SK-MEL-5 (cell line): ENCODE measurements around the gene POLR2F. TPM values are rescaled to one million over a fixed set of nuclear protein-coding genes. Genes with fewer than 3 reads are reported as not detected.

Experiments used
- DNase-seq: peaks from one replicate; pipeline ENCODE4 v3.0.0-alpha.2; 2016; ENCODE audit warnings: low read depth, low spot score
- in situ Hi-C: cut with HindIII; loops from 2 replicates; pipeline ENCODE4 v1.10.0; 2016; ENCODE audit warnings: low sequenced_read_pairs, high pct_unique_total_duplicates, low pct_unique_long_range_greater_than_20kb
- polyA plus RNA-seq, 2 experiments: library from polyadenylated mRNA; depleted of rRNA; stranded (reverse); fragments of >200 nt; gene quantifications; 2 replicates each; pipeline ENCODE4 v1.2.3, GENCODE V29; 2015
- total RNA-seq: library from RNA; depleted of rRNA; stranded (reverse); fragments of >200 nt; shearing (Covaris generic); gene quantifications from 2 replicates; pipeline ENCODE4 v1.2.3, GENCODE V29; 2014; rRNA removed

POLR2F gene
- total RNA-seq, result 260 and 264 TPM in 2 replicates
- 229 and 382 TPM in 2 replicates for polyA plus RNA-seq (2015; cell fraction: cytosol; rRNA removed)
- 43.2 and 78.3 TPM in 2 replicates for polyA plus RNA-seq (2015; cell fraction: nucleus; rRNA removed)

- peak; percentile 98 for DNase-seq
- in situ Hi-C loops, result no loop called here
These were observed at the start of gene POLR2F, which contains the start of gene C22orf23 for GRCh38 chr22:37953437-37954179. Gene POLR2F, plus strand, starts transcription at chr22:37953699. Its CDS starts 89 bp downstream, at chr22:37953788. Gene C22orf23, minus strand, starts transcription at chr22:37953601. Its CDS starts 452 bp downstream, at chr22:37953149.

- in situ Hi-C loops, result no loop called here
- peak; percentile 61 for DNase-seq
These were observed 48.6 kb upstream of the POLR2F start for GRCh38 chr22:37904572-37905533.

- peak; percentile 79 for DNase-seq
- in situ Hi-C loops, result no loop called here
These were observed 47.8 kb upstream of the POLR2F start, which contains the start of gene MICALL1 for GRCh38 chr22:37905534-37906363. Gene MICALL1, plus strand, starts transcription at chr22:37906297. Its CDS starts 126 bp downstream, at chr22:37906423.

DNA sequence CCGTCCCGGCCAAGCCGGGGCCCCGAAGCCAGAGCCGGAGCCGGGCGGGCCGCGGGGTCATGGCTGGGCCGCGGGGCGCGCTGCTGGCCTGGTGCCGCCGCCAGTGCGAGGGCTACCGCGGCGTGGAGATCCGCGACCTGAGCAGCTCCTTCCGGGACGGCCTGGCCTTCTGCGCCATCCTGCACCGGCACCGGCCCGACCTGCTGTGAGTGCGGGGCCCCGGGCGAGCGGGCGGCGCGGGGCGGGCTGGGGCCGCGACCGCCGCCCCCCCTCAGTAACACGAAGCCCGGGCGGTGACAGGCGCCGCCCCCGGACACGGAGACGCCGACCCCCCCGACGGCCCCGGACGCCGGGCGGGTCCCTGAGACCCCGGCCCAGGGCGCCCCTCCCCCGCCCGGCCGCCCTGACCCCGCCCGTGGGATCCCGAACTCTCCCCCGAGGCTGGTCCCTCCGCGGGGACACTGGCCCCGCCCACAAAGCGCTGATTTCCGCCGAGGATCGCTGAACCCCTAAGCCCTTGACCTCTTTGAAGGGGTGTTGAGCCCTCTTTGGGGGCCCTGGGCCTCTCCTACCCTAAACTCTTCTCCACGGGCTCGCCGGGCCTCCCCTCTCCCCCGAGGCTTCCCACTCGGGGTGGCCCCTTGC lies 47.0 kb upstream of the POLR2F start:
- no peak for DNase-seq
- in situ Hi-C loops, result no loop called here

DNA sequence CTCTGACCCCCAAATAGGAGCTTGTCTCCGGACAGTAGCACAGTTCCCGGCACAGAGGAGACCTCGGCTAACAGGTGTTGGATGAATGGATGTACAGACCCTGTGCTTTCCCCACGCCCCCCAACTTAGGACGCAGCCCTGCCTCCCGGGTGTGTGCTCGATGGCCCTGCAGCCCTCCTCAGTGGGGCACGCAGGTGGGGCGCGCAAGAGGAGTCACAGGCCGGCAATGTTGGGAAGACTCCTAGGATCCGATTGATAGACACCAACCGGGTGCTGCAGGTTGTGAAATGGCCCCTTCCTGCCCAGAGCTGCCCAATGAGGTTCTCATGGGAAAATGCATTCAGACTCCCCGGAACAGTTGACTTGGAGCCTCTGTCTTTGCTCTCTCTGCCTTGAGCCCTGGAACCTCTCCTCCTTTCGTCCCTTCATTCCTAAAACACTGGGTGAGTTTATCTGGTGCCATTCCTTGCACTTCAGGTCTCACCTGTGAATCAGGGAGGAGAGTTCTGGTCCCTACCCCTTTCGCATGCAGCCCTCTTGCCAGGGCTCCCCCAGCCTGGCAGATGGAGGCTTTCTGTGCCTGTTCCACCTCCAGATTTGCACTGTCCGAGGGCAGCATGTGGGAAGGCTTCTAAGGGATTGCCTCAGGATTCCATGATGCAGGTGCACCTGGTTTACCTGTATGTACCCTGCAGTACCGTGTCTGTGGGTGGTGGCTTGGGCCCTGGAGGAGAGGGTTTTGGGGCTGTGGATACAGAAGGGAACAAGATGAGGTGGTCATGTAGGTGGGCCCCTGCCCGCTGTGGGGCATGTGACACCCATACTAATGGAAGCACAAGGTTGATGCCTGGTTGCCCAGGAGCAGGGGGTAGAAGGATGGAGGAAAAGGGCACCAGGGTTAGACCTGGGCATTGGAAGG lies 46.2 kb upstream of the POLR2F start:
- DNase-seq, result no peak
- in situ Hi-C loops, result no loop called here

DNA sequence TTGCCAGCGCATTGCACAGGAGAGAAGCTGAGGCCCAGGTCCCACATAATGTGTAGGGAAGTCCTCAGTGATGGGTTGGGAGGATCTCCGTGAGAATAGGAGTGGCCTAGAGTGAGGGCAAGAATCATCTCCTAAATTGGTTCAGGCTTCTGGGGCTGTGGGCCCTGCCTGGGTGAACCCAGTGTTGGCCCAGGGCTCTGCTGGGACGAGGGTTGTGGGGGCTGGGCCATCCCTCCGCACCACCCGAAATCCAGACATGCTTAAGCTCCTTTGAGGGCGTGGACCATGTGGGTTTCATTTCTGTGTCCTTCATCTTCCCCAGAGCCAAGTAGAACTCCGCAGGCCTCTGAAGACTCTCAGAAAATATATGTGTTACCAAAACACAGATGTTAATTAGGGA lies 43.7 kb upstream of the POLR2F start:
- DNase-seq, result no peak
- in situ Hi-C loops, result no loop called here

- in situ Hi-C loops, result no loop called here
- peak; percentile 40 for DNase-seq
These were observed 42.4 kb upstream of the POLR2F start for GRCh38 chr22:37910890-37911672.

DNA sequence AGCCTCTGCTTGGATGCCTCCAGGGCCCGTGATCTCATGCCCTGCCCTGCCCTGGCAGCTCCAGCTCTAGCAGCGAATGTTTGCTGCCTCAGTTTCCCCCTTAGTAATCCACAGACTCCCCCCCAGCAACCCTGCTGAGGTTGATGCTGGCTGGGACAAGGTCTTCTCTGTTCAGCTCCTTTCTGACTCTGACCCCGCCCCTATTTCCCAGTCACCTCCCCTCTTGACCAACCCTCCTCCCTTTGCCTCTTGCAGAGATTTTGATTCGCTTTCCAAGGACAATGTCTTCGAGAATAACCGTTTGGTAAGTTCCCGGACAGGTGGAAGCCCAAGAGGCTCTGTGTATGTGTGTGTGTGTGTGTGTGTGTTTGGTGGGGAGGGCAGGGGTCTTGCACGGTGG lies 41.8 kb upstream of the POLR2F start:
- DNase-seq, result peak; percentile 61
- in situ Hi-C loops, result no loop called here

DNA sequence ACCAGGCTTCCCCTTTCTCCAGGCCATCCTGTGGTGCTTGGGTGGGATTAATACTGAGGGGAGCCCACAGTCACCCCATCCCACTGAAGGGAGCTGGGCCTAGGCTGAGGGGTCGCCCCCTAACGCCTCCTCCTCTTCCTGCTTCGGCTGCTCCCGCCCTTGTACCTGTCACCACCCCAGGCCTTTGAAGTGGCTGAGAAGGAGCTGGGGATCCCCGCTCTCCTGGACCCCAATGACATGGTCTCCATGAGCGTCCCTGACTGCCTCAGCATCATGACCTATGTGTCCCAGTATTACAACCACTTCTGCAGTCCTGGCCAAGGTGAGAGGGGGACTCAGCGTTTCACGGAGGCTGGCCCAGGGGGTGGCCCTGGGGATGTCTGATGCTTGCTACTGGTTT lies 41.3 kb upstream of the POLR2F start:
- in situ Hi-C loops, result no loop called here
- DNase-seq, result no peak

- DNase-seq, result no peak
- in situ Hi-C loops, result no loop called here
These were observed 40.2 kb upstream of the POLR2F start for GRCh38 chr22:37913233-37913721.

DNA sequence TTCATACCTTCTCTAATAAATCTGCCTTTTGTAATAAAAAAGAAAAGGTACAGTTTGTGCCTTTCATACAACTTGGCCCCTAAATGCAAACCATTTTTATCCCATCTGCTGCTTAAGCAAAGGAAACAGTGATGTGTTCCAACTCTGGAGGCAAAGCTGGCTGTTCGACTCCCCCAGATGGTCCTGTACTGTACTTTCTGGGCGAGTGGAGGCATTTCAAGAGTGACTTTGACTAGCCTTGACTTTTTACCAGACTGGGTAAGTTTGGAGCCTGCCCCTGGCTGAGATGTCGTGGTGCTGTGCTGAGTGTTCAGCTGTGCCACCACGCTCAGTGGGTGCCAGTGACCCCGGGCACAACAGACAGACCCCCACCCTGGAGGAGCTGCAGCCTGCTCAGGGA lies 37.2 kb upstream of the POLR2F start:
- in situ Hi-C loops, result no loop called here
- DNase-seq, result no peak

- in situ Hi-C loops, result no loop called here
- DNase-seq, result no peak
These were observed 35.5 kb upstream of the POLR2F start for GRCh38 chr22:37917874-37918548.

GRCh38 chr22:37918580-37919270 lies 34.8 kb upstream of the POLR2F start:
- in situ Hi-C loops, result no loop called here

GRCh38 chr22:37920126-37920525 lies 33.4 kb upstream of the POLR2F start:
- in situ Hi-C loops, result no loop called here
- no peak for DNase-seq

More at GRCh38 chr22:37918580-37919270, 34.8 kb upstream of the POLR2F start:
- DNase-seq, result no peak
